ENCODE results near the gene PON3.

DNA sequence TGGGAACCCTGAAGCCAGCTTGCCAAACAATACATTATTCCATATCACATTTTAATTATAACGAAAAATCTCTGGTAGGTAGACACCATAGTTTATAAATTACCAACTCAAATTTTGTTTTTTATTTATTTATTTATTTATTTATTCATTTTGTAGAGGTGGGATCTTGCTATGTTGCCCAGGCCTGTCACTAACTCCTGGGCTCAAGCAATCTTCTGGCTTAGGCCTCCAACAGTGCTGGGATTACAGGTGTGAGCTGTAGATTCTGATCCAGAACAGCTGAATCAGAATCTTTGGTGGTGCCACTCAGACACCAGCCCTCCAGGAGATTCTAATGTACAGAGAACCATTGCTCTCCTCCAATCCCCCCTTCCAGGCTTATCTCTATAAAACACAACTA, 37.0 kb upstream of the PON3 start:
- TF ChIP-seq, protein P1, sequence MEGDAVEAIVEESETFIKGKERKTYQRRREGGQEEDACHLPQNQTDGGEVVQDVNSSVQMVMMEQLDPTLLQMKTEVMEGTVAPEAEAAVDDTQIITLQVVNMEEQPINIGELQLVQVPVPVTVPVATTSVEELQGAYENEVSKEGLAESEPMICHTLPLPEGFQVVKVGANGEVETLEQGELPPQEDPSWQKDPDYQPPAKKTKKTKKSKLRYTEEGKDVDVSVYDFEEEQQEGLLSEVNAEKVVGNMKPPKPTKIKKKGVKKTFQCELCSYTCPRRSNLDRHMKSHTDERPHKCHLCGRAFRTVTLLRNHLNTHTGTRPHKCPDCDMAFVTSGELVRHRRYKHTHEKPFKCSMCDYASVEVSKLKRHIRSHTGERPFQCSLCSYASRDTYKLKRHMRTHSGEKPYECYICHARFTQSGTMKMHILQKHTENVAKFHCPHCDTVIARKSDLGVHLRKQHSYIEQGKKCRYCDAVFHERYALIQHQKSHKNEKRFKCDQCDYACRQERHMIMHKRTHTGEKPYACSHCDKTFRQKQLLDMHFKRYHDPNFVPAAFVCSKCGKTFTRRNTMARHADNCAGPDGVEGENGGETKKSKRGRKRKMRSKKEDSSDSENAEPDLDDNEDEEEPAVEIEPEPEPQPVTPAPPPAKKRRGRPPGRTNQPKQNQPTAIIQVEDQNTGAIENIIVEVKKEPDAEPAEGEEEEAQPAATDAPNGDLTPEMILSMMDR (IDR thresholded peaks at IDR 0.05), result no peak
- TF ChIP-seq POLR2AphosphoS5 (IDR thresholded peaks at IDR 0.05) (no peak), POLR2A (IDR thresholded peaks at IDR 0.05) (no peak)

All from gastroesophageal sphincter (tissue), 3 donors.